Lower lobe of right lung (tissue), 2 donors: ENCODE data around the gene SMYD1. TPM values are rescaled to one million over a fixed set of nuclear protein-coding genes. Genes with fewer than 3 reads are reported as not detected.

Experiments
- ATAC-seq, 2 donors: fragments of 200-7000 bp; cut with Tn5 transposase; one replicate each; pipeline ENCODE4 v1.9.1; 2020 to 2022; ENCODE audit warnings: mild to moderate bottlenecking in 2 of 2, moderate library complexity in 2 of 2
- DNase-seq: peaks from one replicate; pipeline ENCODE4 v3.0.0-alpha.2; 2020
- H3K27ac ChIP-seq: fragments of 200-600 bp; one replicate; pipeline ENCODE4 v1.8.0; 2022
- H3K27me3 ChIP-seq: fragments of 200-600 bp; one replicate; pipeline ENCODE4 v1.8.0; 2022; ENCODE audit warnings: low read depth
- H3K36me3 ChIP-seq: fragments of 200-600 bp; one replicate; pipeline ENCODE4 v1.8.0; 2022; ENCODE audit warnings: mild to moderate bottlenecking
- H3K4me1 ChIP-seq: fragments of 200-600 bp; one replicate; pipeline ENCODE4 v1.8.0; 2022
- H3K4me3 ChIP-seq: fragments of 200-600 bp; one replicate; pipeline ENCODE4 v1.8.0; 2022; ENCODE audit warnings: mild to moderate bottlenecking
- H3K9me3 ChIP-seq: fragments of 200-600 bp; one replicate; pipeline ENCODE4 v1.8.0; 2022
- CTCF ChIP-seq: fragments of 200-600 bp; IDR thresholded peaks from one replicate; pipeline ENCODE4 v1.8.0; 2022; ENCODE audit warnings: antibody characterized with exemption, mild to moderate bottlenecking
- intact Hi-C: fragments of 100-400 bp; cut with DNase I; formaldehyde crosslinking; loops from one replicate; pipeline ENCODE4 v1.11.0; 2022
- total RNA-seq: library from RNA; stranded (reverse); fragmentation: NEBNext Ultra II Directional; extraction: Animal tissue kit (Norgen Biotek cat#: 25700); gene quantifications from one replicate; pipeline ENCODE4 v1.2.1, GENCODE V29; 2021
- donor health status: DM: no; HTN: yes; CAD: no; lungs with severe emphysema.

SMYD1 gene
- total RNA-seq, 1 donor from 2014 or later, result not detected

GRCh38 chr2:88123164-88123974 is 55.7 kb downstream of the SMYD1 start:
- Histone ChIP-seq H3K4me3 (no peak overlapping the region), H3K36me3 (no peaks in the 10 kb centered on the region), H3K27ac (no peak overlapping the region), H3K9me3 (no peaks in the 10 kb centered on the region), H3K27me3 (peaks cover 13% of the 10 kb centered on the region), H3K4me1 (no peaks in the 10 kb centered on the region)
- ATAC-seq, result no peak
- no peak for DNase-seq
- no peak for TF ChIP-seq CTCF
- intact Hi-C loops, result no loop called here

GRCh38 chr2:88123975-88124917 is 56.6 kb downstream of the SMYD1 start:
- Histone ChIP-seq H3K4me3 (no peak overlapping the region), H3K27ac (no peak overlapping the region), H3K27me3 (peaks cover 13% of the 10 kb centered on the region), H3K4me1 (no peaks in the 10 kb centered on the region), H3K9me3 (no peaks in the 10 kb centered on the region), H3K36me3 (no peaks in the 10 kb centered on the region)
- no peak for TF ChIP-seq CTCF
- intact Hi-C loops, result no loop called here
- no peak for ATAC-seq
- no peak for DNase-seq

DNA sequence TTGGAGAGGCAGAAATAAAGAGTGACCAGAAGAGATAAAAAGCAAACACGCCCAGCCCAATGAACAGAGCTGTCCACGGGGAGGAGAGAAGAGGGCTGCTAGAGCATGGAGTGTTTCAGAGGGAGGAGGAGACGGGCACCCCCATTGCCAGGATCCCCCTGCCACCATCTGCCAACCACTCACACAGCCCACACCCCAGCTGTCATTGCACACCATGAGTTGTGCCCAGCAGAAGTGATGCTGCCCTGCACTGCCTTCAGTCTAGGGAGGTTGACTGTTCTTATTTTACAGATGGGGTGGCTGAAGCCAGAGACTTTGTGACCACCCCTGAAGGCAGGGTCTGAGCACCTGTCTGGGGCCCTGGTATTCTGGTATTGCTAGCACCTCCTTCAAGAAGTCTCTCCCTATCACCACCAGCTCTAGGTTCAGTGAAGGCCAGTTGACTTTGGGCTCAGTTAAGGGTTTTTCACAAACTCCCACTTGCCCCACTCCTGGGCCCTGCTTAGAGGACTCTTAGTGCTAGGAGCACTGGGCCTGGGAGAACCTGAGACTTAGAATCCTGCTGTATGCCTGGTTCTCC is 57.8 kb downstream of the SMYD1 start:
- H3K36me3 ChIP-seq, result no peaks in the 10 kb centered on the region
- TF ChIP-seq CTCF, result no peak
- H3K27ac ChIP-seq, result no peak overlapping the region
- intact Hi-C loops, result no loop called here
- H3K27me3 ChIP-seq, result peaks cover 13% of the 10 kb centered on the region
- no peaks in the 10 kb centered on the region for H3K4me1 ChIP-seq
- DNase-seq, result no peak
- no peak overlapping the region for H3K4me3 ChIP-seq
- no peak for ATAC-seq
- no peaks in the 10 kb centered on the region for H3K9me3 ChIP-seq

GRCh38 chr2:88125924-88126771 is 58.5 kb downstream of the SMYD1 start:
- Histone ChIP-seq H3K27ac (no peak overlapping the region), H3K4me3 (no peak overlapping the region), H3K36me3 (no peaks in the 10 kb centered on the region), H3K27me3 (peaks cover 13% of the 10 kb centered on the region), H3K9me3 (no peaks in the 10 kb centered on the region), H3K4me1 (no peaks in the 10 kb centered on the region)
- no peak for TF ChIP-seq CTCF
- no peak for DNase-seq
- no peak for ATAC-seq
- intact Hi-C loops, result no loop called here
